H1 (cell line): ENCODE results near the gene FPGS. TPM values are rescaled to one million over a fixed set of nuclear protein-coding genes. Genes with fewer than 3 reads are reported as not detected.

Experiments used
- CTCF ChIA-PET: fragments of 300-600 bp; sonication (Branson Sonifier 250); formaldehyde crosslinking; loops from one replicate; lab custom pipeline; 2021; ENCODE audit not compliant: partially characterized antibody; lab: Charles Lee
- POLR2A ChIA-PET: fragments of 300-600 bp; sonication (Branson Sonifier 250); formaldehyde crosslinking; loops from one replicate; lab custom pipeline; 2021; ENCODE audit warnings: inconsistent platforms; ENCODE audit not compliant: partially characterized antibody; lab: Charles Lee
- DNase-seq, 2 experiments: peaks; one replicate each; pipeline versions ENCODE4 v3.0.0 to v3.0.0-alpha.2; 2010 to 2022; ENCODE audit warnings: low spot score in 2 of 2, low read depth in 1 of 2, mixed read lengths in 1 of 2
- FAIRE-seq: peaks from 2 replicates; lab custom pipeline; 2011; peaks lifted over from hg19 to GRCh38; lab: Jason Lieb, UNC
- H2AFZ ChIP-seq: 2 replicates; pipeline ENCODE4 v1.8.1; 2012; ENCODE audit warnings: low read length, inconsistent platforms
- H2AK5ac ChIP-seq: 2 replicates; pipeline ENCODE4 v1.6.1; 2013; ENCODE audit warnings: low read depth, low read length
- H2BK120ac ChIP-seq: replicated peaks from 2 replicates; pipeline ENCODE3; 2013; ENCODE audit warnings: low read depth, low read length, inconsistent platforms
- H2BK12ac ChIP-seq: 2 replicates; pipeline ENCODE4 v1.6.1; 2013; ENCODE audit warnings: low read depth, low read length
- H2BK15ac ChIP-seq: 2 replicates; pipeline ENCODE4 v1.6.1; 2013; ENCODE audit warnings: low read length
- H2BK20ac ChIP-seq: 2 replicates; pipeline ENCODE4 v1.6.1; 2013; ENCODE audit warnings: low read length
- H2BK5ac ChIP-seq: 2 replicates; pipeline ENCODE4 v1.6.1; 2013; ENCODE audit warnings: low read depth, low read length
- H3K14ac ChIP-seq: 2 replicates; pipeline ENCODE4 v1.6.1; 2013; ENCODE audit warnings: inconsistent platforms; ENCODE audit not compliant: insufficient read length
- H3K18ac ChIP-seq: 2 replicates; pipeline ENCODE4 v1.6.1; 2013; ENCODE audit warnings: low read length; ENCODE audit errors: extremely low read depth
- H3K23ac ChIP-seq: 2 replicates; pipeline ENCODE4 v1.6.1; 2013; ENCODE audit warnings: inconsistent platforms; ENCODE audit not compliant: insufficient read length
- H3K23me2 ChIP-seq: 2 replicates; pipeline ENCODE4 v1.6.1; 2013; ENCODE audit warnings: low read depth, low read length
- H3K27ac ChIP-seq: 2 replicates; pipeline ENCODE4 v1.6.1; 2011; ENCODE audit warnings: low read depth, low read length, inconsistent platforms
- H3K27me3 ChIP-seq, 4 experiments: replicated peaks in 1 of 4; 1 replicate in 1 of 4; 2 replicates in 3 of 4; pipeline versions ENCODE4 v1.6.1 to v1.8.1; 2011 to 2013; ENCODE audit warnings: low read length in 3 of 4, mild to moderate bottlenecking in 3 of 4, inconsistent platforms in 2 of 4, mixed read lengths in 2 of 4, moderate library complexity in 1 of 4; ENCODE audit not compliant: control insufficient read depth in 3 of 4, insufficient read depth in 3 of 4; ENCODE audit errors: extremely low read depth in 1 of 4
- H3K36me3 ChIP-seq, 4 experiments: 2 replicates each; pipeline versions ENCODE4 v1.6.1 to v1.8.1; 2011 to 2013; ENCODE audit warnings: mild to moderate bottlenecking in 4 of 4, low read length in 3 of 4, moderate library complexity in 2 of 4, control low read depth in 1 of 4, inconsistent platforms in 1 of 4; ENCODE audit not compliant: insufficient read depth in 4 of 4, control insufficient read depth in 2 of 4
- H3K4ac ChIP-seq: replicated peaks from 2 replicates; pipeline ENCODE3; 2013; ENCODE audit warnings: low read length, low read depth, mixed read lengths, inconsistent platforms; ENCODE audit not compliant: insufficient read length
- H3K4me1 ChIP-seq, 4 experiments: replicated peaks in 1 of 4; 1 replicate in 1 of 4; 2 replicates in 3 of 4; pipeline versions ENCODE4 v1.6.1 to v1.8.1; 2011 to 2013; ENCODE audit warnings: low read length in 3 of 4, inconsistent platforms in 2 of 4, mixed read lengths in 1 of 4; ENCODE audit not compliant: insufficient read depth in 4 of 4, control insufficient read depth in 3 of 4
- H3K4me2 ChIP-seq, 2 experiments: 2 replicates each; pipeline versions ENCODE4 v1.6.1 to v1.8.1; 2011 to 2013; ENCODE audit warnings: low read depth in 2 of 2, low read length in 2 of 2, control low read depth in 1 of 2, inconsistent platforms in 1 of 2, mild to moderate bottlenecking in 1 of 2; ENCODE audit not compliant: insufficient read depth in 1 of 2
- H3K4me3 ChIP-seq, 4 experiments: fragments of 200-600, 300-600 bp in 1 of 4; sonication (generic), shearing (Covaris generic), sonication (Bioruptor Twin) in 1 of 4; 2 replicates each; pipeline versions ENCODE4 v1.5.1 to v1.8.1; 2011 to 2016; ENCODE audit warnings: low read length in 4 of 4, low read depth in 3 of 4, control low read depth in 2 of 4, inconsistent platforms in 2 of 4, mild to moderate bottlenecking in 2 of 4, mixed read lengths in 1 of 4, moderate library complexity in 1 of 4; ENCODE audit not compliant: insufficient read depth in 2 of 4; ENCODE audit errors: extremely low read depth in 1 of 4
- H3K56ac ChIP-seq: replicated peaks from 2 replicates; pipeline ENCODE3; 2013; ENCODE audit warnings: low read depth, mild to moderate bottlenecking, mixed read lengths, low read length, inconsistent platforms; ENCODE audit not compliant: insufficient read length
- H3K79me1 ChIP-seq: 2 replicates; pipeline ENCODE4 v1.6.1; 2013; ENCODE audit warnings: low read depth, low read length, control low read depth
- H3K79me2 ChIP-seq, 2 experiments: 2 replicates each; pipeline versions ENCODE4 v1.6.1 to v1.8.1; 2012 to 2013; ENCODE audit warnings: low read length in 2 of 2, mild to moderate bottlenecking in 2 of 2, inconsistent platforms in 1 of 2; ENCODE audit not compliant: insufficient read depth in 2 of 2, control insufficient read depth in 1 of 2
- H3K9ac ChIP-seq, 4 experiments: replicated peaks in 1 of 4; 1 replicate in 1 of 4; 2 replicates in 3 of 4; pipeline versions ENCODE4 v1.6.1 to v1.8.1; 2011 to 2013; ENCODE audit warnings: low read depth in 3 of 4, low read length in 3 of 4, control low read depth in 2 of 4, mild to moderate bottlenecking in 2 of 4, moderate library complexity in 2 of 4, inconsistent platforms in 1 of 4; ENCODE audit errors: extremely low read depth in 1 of 4
- H3K9me3 ChIP-seq, 2 experiments: 2 replicates each; pipeline versions ENCODE4 v1.6.1 to v1.8.1; 2012 to 2013; ENCODE audit warnings: mild to moderate bottlenecking in 2 of 2, moderate library complexity in 2 of 2, control low read depth in 1 of 2, inconsistent platforms in 1 of 2, low read depth in 1 of 2, low read length in 1 of 2, mixed read lengths in 1 of 2; ENCODE audit not compliant: insufficient read depth in 2 of 2
- H4K20me1 ChIP-seq, 2 experiments: replicated peaks in 1 of 2; 2 replicates each; pipeline versions ENCODE3 to v1.8.1; 2011 to 2013; ENCODE audit warnings: inconsistent platforms in 2 of 2, low read length in 2 of 2, mild to moderate bottlenecking in 1 of 2; ENCODE audit not compliant: insufficient read depth in 2 of 2, control insufficient read depth in 1 of 2
- H4K5ac ChIP-seq: 2 replicates; pipeline ENCODE4 v1.6.1; 2013; ENCODE audit warnings: low read length, low read depth, mixed read lengths, inconsistent platforms; ENCODE audit not compliant: insufficient read length
- H4K8ac ChIP-seq: 2 replicates; pipeline ENCODE4 v1.8.0; 2013; ENCODE audit warnings: mild to moderate bottlenecking, moderate library complexity, low read length, inconsistent platforms; ENCODE audit not compliant: insufficient read depth; ENCODE audit errors: extremely low read depth
- H4K91ac ChIP-seq: replicated peaks from 2 replicates; pipeline ENCODE3; 2013; ENCODE audit warnings: low read length, mixed read lengths, inconsistent platforms; ENCODE audit not compliant: insufficient read length
- CBX5 ChIP-seq: fragments of 300-800, 300-1000 bp; sonication (generic); IDR thresholded peaks from 2 replicates; pipeline ENCODE4 v1.7.1; 2016; ENCODE audit warnings: antibody characterized with exemption, low read length, low read depth
- CBX8 ChIP-seq: fragments of 300-800, 300-1000 bp; sonication (generic); IDR thresholded peaks from 2 replicates; pipeline ENCODE4 v1.7.1; 2016; ENCODE audit warnings: low read depth, low read length, borderline replicate concordance
- CHD1 ChIP-seq: IDR thresholded peaks from 2 replicates; pipeline ENCODE4 v1.6.1; 2012; ENCODE audit warnings: low read depth, low read length, improper control_type of control experiment
- MAFK ChIP-seq: IDR thresholded peaks from 2 replicates; pipeline ENCODE4 v1.6.1; 2012; ENCODE audit warnings: low read depth, mild to moderate bottlenecking, improper control_type of control experiment, low read length
- RXRA ChIP-seq: IDR thresholded peaks from 2 replicates; pipeline ENCODE4 v1.6.1; 2011; ENCODE audit warnings: low read depth, mild to moderate bottlenecking, low read length, moderate library complexity; ENCODE audit not compliant: insufficient read depth
- SIX5 ChIP-seq: IDR thresholded peaks from 2 replicates; pipeline ENCODE4 v1.6.1; 2011; ENCODE audit warnings: mild to moderate bottlenecking, low read depth, low read length
- SP2 ChIP-seq: IDR thresholded peaks from 2 replicates; pipeline ENCODE4 v1.6.1; 2012; ENCODE audit warnings: mild to moderate bottlenecking, low read length, inconsistent platforms
- WGBS, 2 experiments: shearing (Covaris generic) in 1 of 2; methylation state at CpG; one replicate each; pipeline versions ENCODE4 v1.1.6 to v1.1.7; 2013 to 2015; ENCODE audit warnings: low lambda C conversion rate in 2 of 2, mixed read lengths in 2 of 2, inconsistent platforms in 1 of 2, low coverage in 1 of 2, missing lambda C conversion rate in 1 of 2; ENCODE audit not compliant: insufficient replicate concordance in 2 of 2, insufficient coverage in 1 of 2, insufficient read length in 1 of 2; ENCODE audit errors: extremely low coverage in 1 of 2, missing lambda C conversion rate in 1 of 2; 5-methylcytosine and 5-hydroxymethylcytosine counted together
- polyA plus RNA-seq, 7 experiments: library from polyadenylated mRNA; depleted of rRNA in 3 of 7; stranded (reverse) in 5 of 7; unstranded in 2 of 7; fragments of >200 nt in 5 of 7; fragments of 200-250 nt in 2 of 7; gene quantifications; 1 replicate in 5 of 7; 2 replicates in 1 of 7; 4 replicates in 1 of 7; pipeline versions ENCODE4 v1.2.1 to v1.2.3, GENCODE V29; 2011 to 2013; ENCODE audit warnings: missing spikeins in 2 of 7, mixed read lengths in 2 of 7
- total RNA-seq: library from RNA; stranded (reverse); fragmentation: NEBNext Ultra II Directional; extraction: Animal tissue kit (Norgen Biotek cat#: 25700); gene quantifications from 2 replicates; pipeline ENCODE4 v1.2.1, GENCODE V29; 2021

The FPGS gene
- total and polyA plus RNA-seq, 2 of the 8 experiments (the other 6 are each of a cell fraction or from before 2014, with no cell fraction given), result 62.4 to 83.0 TPM

DNA sequence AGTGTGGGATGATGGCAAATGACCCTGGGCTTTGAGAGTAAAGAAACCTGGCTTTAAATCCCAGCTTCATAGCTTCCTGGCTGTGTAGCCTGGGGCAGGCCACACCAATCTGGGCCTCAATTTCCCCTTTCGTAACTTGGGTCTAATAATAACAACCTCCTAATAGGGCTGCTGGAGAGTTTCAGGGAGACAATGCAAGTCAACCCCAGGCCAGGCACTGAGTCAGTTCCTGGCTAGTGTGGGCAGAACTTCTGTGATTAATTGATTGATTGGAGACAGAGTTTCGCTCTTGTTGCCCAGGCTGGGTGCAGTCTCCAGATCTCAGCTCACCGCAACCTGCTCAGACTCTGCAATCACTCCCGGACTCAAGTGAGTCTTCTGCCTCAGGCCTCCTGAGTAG is 20.9 kb upstream of the FPGS start:
- Histone ChIP-seq H2BK15ac (no peak overlapping the region), H3K27ac (no peak overlapping the region), H3K23ac (no peak overlapping the region), H3K36me3 (no peaks in the 10 kb centered on the region), H4K5ac (no peak overlapping the region), H2BK12ac (no peak overlapping the region), H3K4me1 (peaks cover 0 to 18% (median 10%) of the 10 kb centered on the region in 4 experiments; a peak in 5 of 7 replicates), H3K18ac (no peak overlapping the region), H2BK120ac (no peak overlapping the region), H3K79me2 (peaks cover under 1 to 1% of the 10 kb centered on the region in 2 experiments; a peak in 2 of 4 replicates), H3K23me2 (no peaks in the 10 kb centered on the region), H3K27me3 (no peaks in the 10 kb centered on the region), H3K4ac (no peak overlapping the region), H2BK20ac (no peak overlapping the region), H4K20me1 (no peaks in the 10 kb centered on the region), H2AK5ac (no peak overlapping the region), H3K9me3 (no peaks in the 10 kb centered on the region), H3K14ac (no peak overlapping the region), H2AFZ (no peak overlapping the region), H2BK5ac (no peak overlapping the region), H3K56ac (no peak overlapping the region), H4K91ac (no peak overlapping the region), H3K4me2 (no peak overlapping the region), H3K9ac (no peak overlapping the region), H4K8ac (no peak overlapping the region), H3K79me1 (no peaks in the 10 kb centered on the region), H3K4me3 (no peak overlapping the region)
- POLR2A ChIA-PET, result interaction anchor here (1.1 to 1.3 kb wide), 2 partner anchors 11 to 336 kb away, joined by 3 read pairs; no protein-coding TSS in a partner anchor
- CTCF ChIA-PET, result interaction anchor here (1.9 to 16.2 kb wide), 4 partner anchors 14 to 47 kb away, joined by 6 to 227 read pairs (median 28); partner anchors contain the start of gene TOR2A
- TF ChIP-seq CBX8 (no peak), CBX5 (no peak), MAFK (no peak), RXRA (no peak), SIX5 (no peak), CHD1 (no peak), SP2 (no peak)
- DNase-seq (no peak), FAIRE-seq (no peak)
- 94% methylated on average over 4 of the region's 4 CpGs; no CpG with 5 or more reads in 1 of the 2 experiments for WGBS, 2 experiments
